AG09309 (cell line): ENCODE results near the gene EDN2.
A peak's percentile ranks its signal among the peaks of the same experiment; 100 is the strongest.

Source experiments
- DNase-seq: peaks from one replicate; pipeline ENCODE4 v3.0.0-alpha.2; 2010; ENCODE audit warnings: low read depth
- H3K4me3 ChIP-seq: 2 replicates; pipeline ENCODE4 v1.5.1; 2011; ENCODE audit warnings: mild to moderate bottlenecking, low read depth, low read length, moderate library complexity; ENCODE audit not compliant: control insufficient read depth
- CTCF ChIP-seq: IDR thresholded peaks from 2 replicates; pipeline ENCODE4 v1.5.1; 2011; ENCODE audit warnings: mild to moderate bottlenecking, low read depth, low read length, inconsistent platforms; ENCODE audit not compliant: insufficient read depth, control insufficient read depth; ENCODE audit errors: missing control alignments

Gene EDN2

DNA sequence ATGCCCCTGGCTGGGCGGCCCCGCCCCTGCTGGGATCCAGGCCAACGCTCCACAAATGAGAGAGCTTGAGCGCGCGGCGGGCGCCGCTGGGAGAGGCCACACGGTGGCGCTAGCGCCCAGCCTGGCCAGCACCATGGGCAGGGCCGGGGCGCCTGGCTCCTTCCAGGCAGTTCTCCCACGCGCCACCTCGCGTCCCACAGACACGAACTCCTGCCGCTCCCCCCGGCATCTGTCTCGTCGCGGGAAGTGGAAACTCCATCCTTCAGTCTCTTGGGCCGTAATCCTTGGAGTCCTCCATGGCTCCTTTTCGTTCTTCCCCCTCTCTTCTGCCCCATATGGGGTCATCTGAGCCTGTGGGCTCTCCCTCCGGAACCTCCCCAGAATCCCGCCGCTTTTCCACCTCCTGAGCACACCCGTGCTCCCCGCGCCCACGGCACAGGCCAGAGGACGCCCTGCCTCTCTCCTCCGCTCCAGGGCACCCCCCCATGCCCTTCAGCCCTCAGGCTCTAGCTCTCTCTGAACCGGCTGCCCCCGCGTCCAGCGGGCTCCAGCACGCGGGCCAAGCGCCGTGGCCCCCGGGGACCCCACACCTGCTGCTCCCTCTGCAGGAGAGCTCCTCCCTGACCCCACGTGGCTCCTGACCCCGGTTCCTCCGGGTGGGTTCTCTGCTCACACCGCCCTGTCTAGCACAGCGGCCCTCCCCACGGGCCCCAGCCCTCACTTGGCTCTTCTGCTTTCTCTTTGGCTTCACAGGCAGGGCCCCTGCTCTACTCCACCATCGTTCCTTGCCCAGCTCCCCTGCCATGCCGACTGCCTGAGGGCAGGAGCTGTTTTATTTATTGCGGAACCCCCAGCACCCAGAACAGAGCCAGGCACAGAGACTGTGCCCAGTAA is 31.9 kb upstream of the EDN2 start:
- peak; percentile 79 for TF ChIP-seq CTCF
- DNase-seq = peak; percentile 42
- peak overlapping the region; percentile 43 for H3K4me3 ChIP-seq

DNA sequence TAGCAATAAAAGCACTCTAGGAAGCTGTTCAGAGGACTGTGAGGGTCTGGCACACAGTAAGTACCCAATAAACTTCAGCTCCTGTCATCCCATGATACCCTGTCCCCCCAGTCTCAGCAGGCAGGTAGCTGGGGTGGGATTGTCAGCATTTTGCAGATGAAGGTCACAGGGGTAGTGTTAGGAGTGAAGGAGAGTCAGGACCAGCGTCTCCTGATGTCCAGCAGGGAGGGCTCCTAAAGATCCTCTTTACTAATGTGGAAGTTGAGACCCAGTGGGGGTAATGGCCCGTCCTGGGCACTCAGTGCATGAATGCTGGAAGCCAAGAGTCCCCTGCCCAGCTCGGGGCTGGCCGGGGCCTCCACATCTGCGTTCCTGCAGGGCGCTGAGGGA is 31.3 kb upstream of the EDN2 start:
- H3K4me3 ChIP-seq = no peak overlapping the region
- no peak for TF ChIP-seq CTCF
- DNase-seq = no peak

DNA sequence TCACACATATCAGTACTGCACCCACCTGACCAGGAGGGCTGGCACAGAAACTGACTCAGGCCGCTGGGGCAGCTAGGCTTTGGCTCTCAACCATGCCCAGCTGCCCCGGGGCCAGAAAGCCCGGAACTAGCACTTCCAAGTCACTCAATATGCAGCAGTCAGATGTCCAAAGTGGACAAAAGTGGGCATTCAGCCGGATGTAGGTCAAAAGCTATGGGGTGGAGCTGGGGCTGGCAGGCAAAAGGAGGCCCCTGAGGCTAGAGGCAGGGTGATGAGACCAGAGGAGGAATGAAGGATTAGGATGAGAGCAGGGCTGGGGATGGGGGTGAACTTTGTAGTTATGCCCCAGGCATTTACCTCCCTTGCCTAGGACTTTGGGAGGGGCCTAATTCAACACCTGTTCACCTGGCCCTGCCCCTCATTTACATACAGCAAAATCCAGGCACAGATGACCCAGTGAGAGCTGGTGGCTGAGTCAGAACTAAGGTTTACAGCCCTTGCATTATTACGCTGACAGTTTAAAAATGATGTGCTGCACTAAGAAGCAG is 30.7 kb upstream of the EDN2 start:
- no peak overlapping the region for H3K4me3 ChIP-seq
- no peak for DNase-seq
- no peak for TF ChIP-seq CTCF

DNA sequence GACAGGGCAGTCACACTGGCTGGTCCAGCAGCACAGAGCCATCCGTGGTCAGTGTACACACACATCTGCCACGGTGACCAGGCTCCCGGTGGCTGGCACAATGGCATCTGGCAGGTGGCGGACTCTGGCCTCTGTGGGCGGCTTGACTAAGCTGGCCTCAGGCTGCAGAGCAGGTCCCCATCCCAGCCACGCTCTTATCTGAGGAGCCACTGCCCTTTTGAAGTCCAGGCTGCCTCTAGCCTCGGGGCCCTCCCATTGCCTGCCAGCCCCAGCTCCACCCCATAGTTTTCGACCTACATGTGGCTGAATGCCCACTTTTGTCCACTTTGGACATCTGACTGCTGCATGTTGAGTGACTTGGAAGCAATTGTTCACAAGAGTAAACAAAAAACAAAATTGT is 29.9 kb upstream of the EDN2 start:
- H3K4me3 ChIP-seq = no peak overlapping the region
- no peak for DNase-seq
- TF ChIP-seq CTCF = no peak

DNA sequence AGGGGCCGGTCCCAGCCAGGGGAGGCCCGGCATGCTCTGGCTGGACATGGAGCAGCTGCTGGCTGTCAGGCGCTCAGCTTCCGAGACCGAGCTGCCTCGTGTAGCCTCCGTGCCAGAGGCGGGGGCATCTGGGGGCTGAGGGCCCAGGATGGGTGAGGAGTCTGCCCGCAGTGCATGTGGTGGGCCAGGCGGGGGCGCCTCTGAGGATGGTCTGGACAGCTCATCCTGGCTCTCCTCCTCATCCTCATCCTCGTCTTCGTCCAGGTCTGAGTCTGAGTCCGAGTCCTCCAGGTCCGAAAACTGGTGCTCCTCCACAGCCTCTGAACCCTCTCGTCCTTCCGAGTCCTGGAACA is 28.9 kb upstream of the EDN2 start:
- peak; percentile 41 for TF ChIP-seq CTCF
- H3K4me3 ChIP-seq = no peak overlapping the region
- no peak for DNase-seq

DNA sequence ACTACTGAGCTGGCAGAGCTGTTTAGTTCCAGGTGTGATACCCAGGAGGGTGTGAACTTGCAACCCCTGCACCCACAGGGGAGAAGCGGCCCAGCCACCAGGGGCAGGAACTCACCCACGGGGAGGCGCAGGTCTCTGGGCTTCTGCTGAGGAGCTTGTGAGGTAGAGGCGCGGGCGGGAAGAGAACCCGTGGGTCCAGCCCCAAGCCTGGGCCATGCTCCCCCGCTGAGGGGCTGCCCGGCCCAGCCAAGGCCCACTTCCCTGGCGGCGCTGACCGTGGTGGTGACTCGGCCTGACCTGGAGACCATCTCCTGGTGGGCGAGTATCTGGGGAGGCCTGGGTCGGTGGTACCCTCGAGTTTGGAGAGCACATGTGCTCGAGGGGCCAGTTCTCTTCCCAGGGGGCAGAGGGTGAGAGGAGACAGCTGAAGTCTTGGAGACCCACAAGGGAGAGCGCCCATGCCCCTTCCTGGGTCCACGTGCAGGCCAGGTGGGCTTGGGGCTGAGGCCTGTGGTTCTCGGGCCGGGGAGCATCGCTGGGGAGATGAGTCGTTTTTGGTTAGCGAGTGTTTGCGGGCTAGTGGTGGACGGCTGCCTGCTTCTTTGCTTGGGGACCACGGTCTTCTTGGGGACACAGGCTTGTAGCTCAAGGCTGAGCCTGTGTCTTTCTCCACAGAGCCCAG is 28.4 kb upstream of the EDN2 start:
- no peak overlapping the region for H3K4me3 ChIP-seq
- TF ChIP-seq CTCF = no peak
- no peak for DNase-seq

DNA sequence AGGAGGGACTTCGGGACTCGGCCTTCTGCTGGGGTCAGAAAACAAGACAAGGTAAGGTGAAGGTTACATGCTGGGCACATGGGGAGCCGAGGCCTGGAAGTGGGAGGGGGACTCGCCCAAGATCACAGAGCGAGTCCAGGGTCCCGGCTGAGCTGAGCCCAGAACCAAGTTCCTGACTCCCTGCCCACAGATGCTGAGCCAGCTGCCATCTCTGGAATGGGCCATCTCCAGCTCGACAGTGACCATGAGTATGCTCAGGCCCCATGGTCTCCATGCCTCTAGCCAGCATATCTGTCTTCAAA is 26.7 kb upstream of the EDN2 start:
- H3K4me3 ChIP-seq = no peak overlapping the region
- no peak for TF ChIP-seq CTCF
- no peak for DNase-seq
